COLO668 (cell line): ENCODE data around the gene MAST3.

Source experiments
- DNase-seq: peaks from one replicate; lab custom pipeline; 2025; ENCODE audit not compliant: unreplicated experiment; lab: John Stamatoyannopoulos, UW

The MAST3 gene

GRCh38 chr19:18135712-18136584 is 38.4 kb downstream of the MAST3 start:
- peak; percentile 72 for DNase-seq

- no peak for DNase-seq
Measured at GRCh38 chr19:18137242-18137641, 39.7 kb downstream of the MAST3 start.

DNA sequence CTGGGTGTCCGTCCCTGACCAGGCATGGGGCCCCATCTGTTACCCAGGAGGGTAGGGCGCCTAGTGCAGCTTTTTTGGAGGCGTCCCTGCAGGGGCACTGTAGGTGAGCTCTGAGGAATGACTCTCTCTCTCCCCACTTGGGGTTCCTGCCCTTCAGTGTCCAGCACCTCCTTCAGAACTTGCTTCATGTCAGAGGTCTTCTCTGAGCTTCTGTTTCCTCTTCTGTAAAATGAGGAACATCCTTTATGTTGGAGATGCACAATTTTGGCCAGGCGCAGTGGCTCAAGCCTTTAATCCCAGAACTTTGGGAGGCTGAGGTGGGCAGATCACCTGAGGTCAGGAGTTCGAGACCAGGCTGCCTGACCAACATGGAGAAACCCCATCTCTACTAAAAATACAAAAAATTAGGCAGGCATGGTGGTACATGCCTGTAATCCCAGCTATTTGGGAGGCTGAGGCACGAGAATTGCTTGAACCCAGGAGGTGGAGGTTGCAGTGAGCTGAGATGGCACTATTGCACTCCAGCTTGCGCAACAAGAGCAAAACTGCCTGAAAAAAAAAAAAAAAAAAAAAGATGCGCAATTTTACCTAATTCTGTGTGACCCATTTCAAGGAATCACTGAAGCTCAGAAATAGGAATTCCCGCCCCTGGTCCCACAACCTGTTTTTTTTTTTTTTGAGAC is 40.2 kb downstream of the MAST3 start:
- DNase-seq = no peak

DNA sequence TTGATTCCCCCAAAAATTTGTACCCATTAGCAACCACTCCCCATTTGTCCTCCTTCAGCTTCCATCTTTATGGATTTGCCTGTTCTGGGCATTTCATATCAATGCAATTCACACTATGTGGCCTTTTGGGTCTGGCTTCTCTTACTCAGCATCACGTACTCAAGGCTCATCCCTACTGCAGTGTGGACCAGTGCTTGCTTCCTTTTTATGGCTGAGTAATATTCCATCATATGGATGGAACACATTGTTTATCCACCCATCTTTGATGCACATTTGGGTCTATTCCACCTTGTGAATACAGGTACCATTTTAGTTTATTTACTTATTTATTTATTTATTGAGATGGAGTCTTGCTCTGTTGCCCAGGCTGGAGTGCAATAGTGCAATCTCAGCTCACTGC is 42.9 kb downstream of the MAST3 start:
- no peak for DNase-seq

DNA sequence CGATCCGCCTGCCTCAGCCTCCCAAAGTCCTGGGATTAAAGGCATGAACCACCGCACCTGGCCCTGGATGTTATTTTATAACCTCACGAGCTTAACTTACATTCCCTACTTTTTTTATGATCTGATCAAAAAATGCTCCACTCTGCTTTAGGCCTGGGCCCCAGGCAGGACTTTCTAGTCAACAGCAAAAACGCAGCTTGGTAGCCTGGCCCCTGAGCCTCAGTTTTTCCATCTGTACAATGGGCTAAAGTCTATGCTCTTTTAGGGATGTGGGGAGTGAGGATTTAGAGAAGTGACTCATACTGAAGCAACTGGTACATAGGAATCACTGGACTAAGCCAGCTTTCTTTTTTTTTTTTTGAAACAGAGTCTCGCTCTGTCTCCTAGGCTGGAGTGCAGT is 43.5 kb downstream of the MAST3 start:
- DNase-seq = no peak

- no peak for DNase-seq
Measured at GRCh38 chr19:18143902-18144301, 46.3 kb downstream of the MAST3 start.

GRCh38 chr19:18144361-18144760 is 46.8 kb downstream of the MAST3 start:
- DNase-seq = no peak

GRCh38 chr19:18144906-18145305 is 47.3 kb downstream of the MAST3 start:
- no peak for DNase-seq

GRCh38 chr19:18145391-18145999 is 47.9 kb downstream of the MAST3 start:
- DNase-seq = no peak

GRCh38 chr19:18147396-18147795 is 49.8 kb downstream of the MAST3 start:
- no peak for DNase-seq

DNA sequence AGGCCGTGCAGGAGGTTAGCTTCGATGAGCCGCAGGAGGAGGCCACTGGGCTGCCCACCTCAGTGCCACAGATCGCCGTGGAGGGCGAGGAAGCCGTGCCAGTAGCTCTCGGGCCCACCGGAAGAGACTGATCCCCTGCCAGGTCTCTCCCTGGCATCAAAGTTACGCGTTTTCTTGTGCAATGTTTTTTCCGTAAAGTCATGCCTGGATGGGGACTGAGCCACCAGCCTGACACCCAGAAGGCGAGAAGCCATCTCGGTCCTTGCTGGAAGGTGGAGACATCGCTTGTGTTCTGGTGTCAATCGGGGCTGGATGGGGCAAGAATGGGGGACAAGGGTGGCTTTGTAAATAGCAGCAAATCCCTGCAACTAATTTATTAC is 52.0 kb downstream of the MAST3 start:
- DNase-seq = no peak

GRCh38 chr19:18150776-18151624 is 53.4 kb downstream of the MAST3 start:
- no peak for DNase-seq

GRCh38 chr19:18152442-18152816 is 54.9 kb downstream of the MAST3 start:
- DNase-seq = peak; percentile 96

- DNase-seq = peak; percentile 99
Measured at GRCh38 chr19:18152817-18153555, 55.4 kb downstream of the MAST3 start, which contains the start of gene PIK3R2. PIK3R2 (plus strand) TSS chr19:18153163; CDS start chr19:18155880, 2,717 bp downstream.

GRCh38 chr19:18153556-18154134 is 56.1 kb downstream of the MAST3 start:
- DNase-seq = peak; percentile 37

DNA sequence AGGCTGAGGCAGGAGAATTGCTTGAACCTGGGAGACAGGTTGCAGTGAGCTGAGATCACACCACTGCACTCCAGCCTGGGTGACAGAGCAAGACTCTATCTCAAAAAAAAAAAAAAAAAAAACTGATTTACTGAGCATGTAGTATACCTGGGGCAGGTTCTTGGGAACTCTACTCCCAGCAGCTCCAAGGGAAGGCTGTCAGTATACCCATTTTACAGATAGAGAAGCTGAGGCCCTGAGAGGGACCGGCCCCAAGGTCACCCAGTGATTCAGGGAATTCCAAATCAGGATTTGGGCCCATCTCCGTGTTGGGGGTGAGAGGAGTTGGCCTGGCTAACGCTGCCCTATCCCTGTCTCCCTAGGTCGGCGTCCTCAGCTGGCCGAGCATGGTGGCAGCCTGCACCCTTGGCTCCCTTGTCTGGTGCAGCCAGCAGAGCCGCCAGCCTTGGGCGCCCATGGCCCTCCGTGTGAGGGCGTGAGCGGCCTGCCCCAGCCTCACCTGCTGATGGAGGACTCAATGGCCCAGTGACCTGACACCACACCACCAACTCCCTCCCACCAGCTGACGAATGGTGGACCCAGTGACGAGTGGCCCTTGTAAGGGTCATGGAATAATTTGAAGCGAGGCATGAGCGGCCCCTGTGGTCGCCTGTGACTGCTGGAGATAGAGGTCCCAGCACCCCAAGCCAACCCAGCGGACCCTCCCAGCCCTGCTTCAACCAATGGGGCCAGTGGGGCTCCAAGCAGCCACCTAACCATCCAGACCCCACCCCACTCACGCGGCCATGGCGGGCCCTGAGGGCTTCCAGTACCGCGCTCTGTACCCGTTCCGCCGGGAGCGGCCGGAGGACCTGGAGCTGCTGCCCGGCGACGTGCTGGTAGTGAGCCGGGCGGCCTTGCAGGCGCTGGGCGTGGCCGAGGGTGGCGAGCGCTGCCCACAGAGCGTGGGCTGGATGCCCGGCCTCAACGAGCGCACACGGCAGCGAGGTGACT is 57.8 kb downstream of the MAST3 start:
- no peak for DNase-seq

- no peak for DNase-seq
Measured at GRCh38 chr19:18156268-18156667, 58.7 kb downstream of the MAST3 start.

GRCh38 chr19:18156841-18157464 is 59.4 kb downstream of the MAST3 start:
- peak; percentile 91 for DNase-seq
